Aorta (tissue), 5 donors: ENCODE results near the gene MAP6. TPM values are rescaled to one million over a fixed set of nuclear protein-coding genes. Genes with fewer than 3 reads are reported as not detected.
A peak's percentile ranks its signal among the peaks of the same experiment; 100 is the strongest.

Experiments used
- ATAC-seq: fragments of 200-7000 bp; cut with Tn5 transposase; one replicate; pipeline ENCODE4 v1.9.1; 2022; ENCODE audit warnings: moderate library complexity; ENCODE audit not compliant: low FRiP score
- DNase-seq, 2 donors: peaks; one replicate each; pipeline ENCODE4 v3.0.0-alpha.2; 2020
- H3K27ac ChIP-seq, 2 donors: one replicate each; pipeline ENCODE4 v1.5.1; 2013; ENCODE audit warnings: low read length in 2 of 2, mild to moderate bottlenecking in 2 of 2, moderate library complexity in 2 of 2, control low read depth in 1 of 2, inconsistent platforms in 1 of 2, low read depth in 1 of 2
- H3K27me3 ChIP-seq, 2 donors: one replicate each; pipeline ENCODE4 v1.6.1; 2013; ENCODE audit warnings: control low read depth in 1 of 2, low read length in 1 of 2, mild to moderate bottlenecking in 1 of 2, moderate library complexity in 1 of 2; ENCODE audit not compliant: insufficient read depth in 2 of 2, control insufficient read depth in 1 of 2
- H3K36me3 ChIP-seq, 2 donors: one replicate each; pipeline ENCODE4 v1.6.1; 2013; ENCODE audit warnings: control low read depth in 1 of 2, low read length in 1 of 2, mild to moderate bottlenecking in 1 of 2; ENCODE audit not compliant: insufficient read depth in 2 of 2, control insufficient read depth in 1 of 2
- H3K4me1 ChIP-seq, 2 donors: one replicate each; pipeline ENCODE4 v1.6.1; 2013; ENCODE audit warnings: low read length in 2 of 2, control low read depth in 1 of 2, mild to moderate bottlenecking in 1 of 2, moderate library complexity in 1 of 2; ENCODE audit not compliant: insufficient read depth in 2 of 2, control insufficient read depth in 1 of 2
- H3K4me3 ChIP-seq, 2 donors: one replicate each; pipeline ENCODE4 v1.5.1; 2013; ENCODE audit warnings: low read length in 2 of 2, control low read depth in 1 of 2, mild to moderate bottlenecking in 1 of 2
- H3K9me3 ChIP-seq: one replicate; pipeline ENCODE4 v1.6.1; 2013; ENCODE audit warnings: mild to moderate bottlenecking, low read length; ENCODE audit not compliant: control insufficient read depth
- WGBS, 2 donors: extraction: QIAGEN DNeasy Blood & Tissue Kit; methylation state at CpG; one replicate each; pipeline ENCODE4 v1.1.7; 2013; 5-methylcytosine and 5-hydroxymethylcytosine counted together
- intact Hi-C, 2 donors: fragments of 100-400 bp; cut with DNase I; formaldehyde crosslinking; loops; one replicate each; pipeline versions ENCODE4 v1.14.2 to v1.15.0; 2022
- long read RNA-seq, 2 donors: library from polyadenylated mRNA; unstranded; transcript quantifications; one replicate each; pipeline ENCODE4 v2.0.0, GENCODE V29; 2020 to 2021
- polyA plus RNA-seq, 2 donors: library from polyadenylated mRNA; stranded (reverse); fragments of 200-250 nt; gene quantifications; one replicate each; pipeline ENCODE4 v1.2.3, GENCODE V29; 2013
- total RNA-seq, 2 donors: library from RNA; stranded (reverse); fragmentation: NEBNext Ultra II Directional; extraction: Animal tissue kit (Norgen Biotek cat#: 25700); gene quantifications; one replicate each; pipeline ENCODE4 v1.2.1, GENCODE V29; 2021
- donor health status: healthy with polysubstance abuse.
- donor health status: Bipolar disorder and iron deficiency.
- donor health status: DM: no; HTN: no; CAD: no.
- donor health status: DM: no; HTN: no; CAD: no.
- donor health status: DM: yes; HTN: yes; CAD: no.

The MAP6 gene
- total RNA-seq (10 to 100 TPM in 1 of 2 donors, 1 to 10 TPM in 1; 8.8 to 13.8 TPM), polyA plus RNA-seq (10 to 100 TPM in 1 of 2 donors, 1 to 10 TPM in 1; 6.4 to 16.7 TPM)
- long read RNA-seq, donor 1, partial matches to known transcripts = 1 of 3 reads
- long read RNA-seq, donor 1, other reads (novel, unspliced or antisense) = 2 of 3 reads
- long read RNA-seq, donor 2, full-length matches to known transcripts = 11 of 13 reads
- long read RNA-seq, donor 2, partial matches to known transcripts = 1 of 13 reads
- long read RNA-seq, donor 2, other reads (novel, unspliced or antisense) = 1 of 13 reads

DNA sequence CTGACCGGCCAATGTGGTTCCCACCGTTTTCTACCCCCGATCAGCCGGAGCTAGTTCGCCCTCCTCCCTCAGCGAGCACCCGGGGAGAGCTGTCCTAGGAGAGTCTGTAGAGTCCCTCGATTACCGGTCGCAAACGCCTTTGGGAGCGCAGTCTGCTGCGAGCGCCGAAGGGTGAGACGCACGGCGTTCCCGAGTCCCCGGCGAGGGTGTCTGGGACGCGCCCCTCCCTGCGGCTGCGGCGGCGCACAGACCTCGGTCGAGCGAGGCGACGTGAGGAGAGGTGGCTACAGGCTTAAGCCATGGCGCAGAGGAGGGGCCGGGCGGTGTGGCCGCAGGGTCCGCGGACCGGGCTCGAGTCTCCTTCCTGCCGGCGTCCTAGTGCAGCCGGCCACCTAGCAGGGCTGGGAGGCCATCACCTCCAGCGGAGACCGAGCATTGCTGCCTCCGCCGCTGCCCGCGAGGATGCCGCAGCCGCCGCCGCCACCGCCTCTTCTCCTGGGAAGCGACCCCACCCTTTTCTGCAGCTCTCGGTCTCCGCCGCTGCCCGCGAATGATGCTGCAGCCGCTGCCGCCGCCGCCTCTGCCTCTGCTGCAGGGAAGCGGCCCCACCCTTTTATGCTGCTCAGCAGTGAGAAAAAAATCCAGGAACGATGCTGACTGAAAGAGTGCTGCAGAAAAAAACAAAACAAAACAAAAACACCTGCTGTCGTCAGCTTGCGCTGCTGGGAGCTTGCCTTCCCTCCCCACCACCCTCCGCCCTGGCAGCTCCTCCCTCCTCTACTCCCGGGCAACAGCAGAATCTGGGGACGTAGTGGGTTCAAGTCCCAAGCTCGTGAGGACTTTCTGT is at the start of gene MAP6:
TSS of gene MAP6 (minus strand) at position 588 of the 847 bp plus-strand sequence. CDS start 669 bp downstream, outside the sequence.
- H3K27ac ChIP-seq = peak within 1 kb of the TSS in 1 of 2 donors; percentile 12
- intact Hi-C loops = loop anchor here (5.0 kb wide), 3 partner anchors 66 to 86 kb away; no protein-coding TSS in a partner anchor
- WGBS, 2 donors = 1 to 2% methylated on average over 57 to 72 of the region's 72 CpGs

GRCh38 chr11:75717608-75718418 is 49.0 kb upstream of the MAP6 start, which contains the start of gene MOGAT2:
MOGAT2 (plus strand) TSS chr11:75717838; CDS start chr11:75717889, 51 bp downstream.
- Histone ChIP-seq H3K27ac (no peak within 1 kb of the TSS), H3K4me3 (no peak within 1 kb of the TSS), H3K9me3 (no peaks in the 10 kb centered on the region), H3K27me3 (no peaks in the 10 kb centered on the region), H3K36me3 (no peaks in the 10 kb centered on the region), H3K4me1 (no peaks in the 10 kb centered on the region)
- WGBS, 2 donors = 65% methylated on average over 13 of the region's 13 CpGs
- intact Hi-C loops = no loop called here
- DNase-seq (no peak), ATAC-seq (no peak)

More for the DNA sequence above, at the start of gene MAP6:
- H3K36me3 ChIP-seq = no peaks in the 10 kb centered on the region
- DNase-seq = peak; percentile 56 to 80
- no peaks in the 10 kb centered on the region for H3K9me3 ChIP-seq
- no peaks in the 10 kb centered on the region for H3K4me1 ChIP-seq
- ATAC-seq = peak; percentile 44
- H3K4me3 ChIP-seq = peak within 1 kb of the TSS; percentile 73 to 84
- H3K27me3 ChIP-seq = no peaks in the 10 kb centered on the region

- DNase-seq = no peak
- H3K27ac ChIP-seq = no peak overlapping the region
- 93 to 94% methylated on average over 3 of the region's 3 CpGs for WGBS, 2 donors
- H3K4me3 ChIP-seq = no peak overlapping the region
- no peaks in the 10 kb centered on the region for H3K4me1 ChIP-seq
- no peaks in the 10 kb centered on the region for H3K27me3 ChIP-seq
- no peak for ATAC-seq
- no peaks in the 10 kb centered on the region for H3K36me3 ChIP-seq
- no peaks in the 10 kb centered on the region for H3K9me3 ChIP-seq
- intact Hi-C loops = no loop called here
Measured at GRCh38 chr11:75716659-75717058, 47.8 kb upstream of the MAP6 start.

DNA sequence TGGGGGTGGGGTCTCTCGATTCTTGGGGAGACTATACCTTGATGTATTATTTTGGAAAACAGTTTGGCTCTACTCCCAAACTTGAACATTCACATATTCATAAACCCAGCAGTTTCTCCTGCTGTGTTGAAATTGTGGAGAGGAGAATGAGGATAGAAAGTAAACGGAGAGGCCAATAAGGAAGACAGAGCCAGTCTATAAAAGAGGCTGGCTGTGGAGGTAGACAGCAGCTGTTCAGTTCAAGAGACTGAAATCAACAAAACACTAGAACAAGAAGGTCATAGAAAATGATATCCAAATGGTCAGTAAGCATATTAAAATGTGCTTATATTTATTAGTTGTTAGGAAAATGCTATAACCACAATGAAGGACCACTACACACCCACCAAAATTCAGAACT is 46.9 kb upstream of the MAP6 start:
- 75 to 85% methylated on average over 2 of the region's 2 CpGs for WGBS, 2 donors
- Histone ChIP-seq H3K4me1 (no peaks in the 10 kb centered on the region), H3K27me3 (no peaks in the 10 kb centered on the region), H3K36me3 (no peaks in the 10 kb centered on the region), H3K9me3 (no peaks in the 10 kb centered on the region), H3K27ac (no peak overlapping the region), H3K4me3 (no peak overlapping the region)
- DNase-seq (no peak), ATAC-seq (no peak)
- intact Hi-C loops = no loop called here

DNA sequence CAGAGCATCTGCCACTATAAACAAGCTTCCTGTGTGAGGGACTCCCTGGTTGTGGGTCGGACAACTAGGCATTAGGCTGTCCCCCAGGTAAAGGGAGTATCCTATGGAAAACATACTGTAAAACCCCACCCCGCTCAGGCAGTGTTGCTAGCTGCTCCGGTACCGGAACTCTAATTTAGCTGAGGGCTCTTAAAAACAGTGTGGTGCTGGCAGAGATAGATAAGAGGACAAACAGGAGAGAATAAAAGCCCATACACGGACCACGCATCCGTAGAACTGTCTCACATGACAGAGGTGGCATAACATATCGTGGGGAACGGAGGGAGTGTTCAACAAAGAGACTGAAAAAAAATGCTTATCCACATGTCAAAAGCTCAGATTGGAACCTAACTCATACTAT is 45.4 kb upstream of the MAP6 start:
- no peaks in the 10 kb centered on the region for H3K4me1 ChIP-seq
- intact Hi-C loops = no loop called here
- no peaks in the 10 kb centered on the region for H3K27me3 ChIP-seq
- H3K36me3 ChIP-seq = no peaks in the 10 kb centered on the region
- H3K9me3 ChIP-seq = no peaks in the 10 kb centered on the region
- ATAC-seq = no peak
- 82 to 89% methylated on average over 9 of the region's 9 CpGs for WGBS, 2 donors
- no peak for DNase-seq
- no peak overlapping the region for H3K4me3 ChIP-seq
- H3K27ac ChIP-seq = no peak overlapping the region

GRCh38 chr11:75706260-75706729 is 37.5 kb upstream of the MAP6 start:
- no peaks in the 10 kb centered on the region for H3K4me1 ChIP-seq
- no peaks in the 10 kb centered on the region for H3K27me3 ChIP-seq
- H3K4me3 ChIP-seq = no peak overlapping the region
- no peaks in the 10 kb centered on the region for H3K9me3 ChIP-seq
- 2% methylated on average over 16 to 17 of the region's 17 CpGs for WGBS, 2 donors
- no peaks in the 10 kb centered on the region for H3K36me3 ChIP-seq
- DNase-seq (peak; percentile 77 to 91), ATAC-seq (peak; percentile 92)
- intact Hi-C loops = loop anchor here in 1 of 2 donors (10.0 kb wide), 1 partner anchor 159 kb away; no protein-coding TSS in a partner anchor
- no peak overlapping the region for H3K27ac ChIP-seq

DNA sequence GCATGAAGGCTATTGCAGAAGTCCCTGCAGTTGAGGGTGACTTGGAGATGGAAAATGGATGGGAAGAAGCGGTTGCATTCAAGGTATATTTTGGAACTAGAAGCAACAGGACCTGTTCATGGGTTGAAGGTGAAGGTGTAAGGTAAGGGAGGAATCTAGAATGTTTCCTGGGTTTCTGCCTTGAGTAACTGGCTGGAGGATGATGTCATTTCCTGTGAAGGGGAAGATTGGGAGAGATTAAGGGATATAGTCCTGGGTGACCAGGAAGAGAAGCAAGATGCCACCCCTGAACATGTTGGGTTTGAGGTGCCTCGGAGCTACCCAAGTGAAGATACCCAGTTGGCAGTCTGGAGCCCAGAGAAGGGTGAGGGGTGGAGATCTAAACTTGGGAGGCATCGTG is 36.7 kb upstream of the MAP6 start:
- no peaks in the 10 kb centered on the region for H3K9me3 ChIP-seq
- H3K4me3 ChIP-seq = no peak overlapping the region
- no peaks in the 10 kb centered on the region for H3K36me3 ChIP-seq
- H3K4me1 ChIP-seq = no peaks in the 10 kb centered on the region
- ATAC-seq = no peak
- H3K27me3 ChIP-seq = no peaks in the 10 kb centered on the region
- intact Hi-C loops = loop anchor here in 1 of 2 donors (10.0 kb wide), 1 partner anchor 159 kb away; no protein-coding TSS in a partner anchor
- WGBS, 2 donors = 90% methylated on average over 3 of the region's 3 CpGs
- DNase-seq = no peak
- no peak overlapping the region for H3K27ac ChIP-seq

DNA sequence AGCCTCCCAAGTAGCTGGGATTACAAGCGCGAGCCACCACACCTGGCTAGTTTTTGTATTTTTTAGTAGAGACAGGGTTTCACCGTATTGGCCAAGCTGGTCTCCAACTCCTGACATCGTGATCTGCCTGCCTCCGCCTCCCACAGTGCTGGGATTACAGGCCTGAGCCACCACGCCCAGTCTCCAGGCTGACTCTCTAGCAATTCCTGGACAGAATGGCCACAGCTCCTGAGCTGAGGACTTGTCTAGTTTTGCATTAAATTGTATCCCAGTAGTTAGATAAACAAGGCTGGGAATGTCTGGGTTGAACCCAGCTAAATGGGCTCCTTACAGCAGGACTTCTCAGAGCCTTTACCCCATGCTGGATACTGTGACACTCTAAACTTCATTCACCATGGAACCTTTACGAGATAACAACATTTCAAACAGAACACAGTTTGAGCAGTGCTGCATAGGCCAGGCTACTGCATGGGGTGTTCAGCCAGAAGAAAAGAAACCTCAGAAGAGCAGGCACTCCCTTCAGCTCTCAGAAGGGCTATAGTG is 34.9 kb upstream of the MAP6 start:
- ATAC-seq (no peak), DNase-seq (no peak)
- H3K9me3 ChIP-seq = no peaks in the 10 kb centered on the region
- H3K36me3 ChIP-seq = no peaks in the 10 kb centered on the region
- no peak overlapping the region for H3K27ac ChIP-seq
- H3K27me3 ChIP-seq = no peaks in the 10 kb centered on the region
- no peaks in the 10 kb centered on the region for H3K4me1 ChIP-seq
- no peak overlapping the region for H3K4me3 ChIP-seq
- 88 to 91% methylated on average over 7 of the region's 7 CpGs for WGBS, 2 donors
- intact Hi-C loops = loop anchor here in 1 of 2 donors (5.0 to 10.0 kb wide), 2 partner anchors 64 to 161 kb away; partner anchors contain the start of gene DGAT2
